ENCODE data around the gene LRRN2.
A peak's percentile ranks its signal among the peaks of the same experiment; 100 is the strongest.

Gene LRRN2

DNA sequence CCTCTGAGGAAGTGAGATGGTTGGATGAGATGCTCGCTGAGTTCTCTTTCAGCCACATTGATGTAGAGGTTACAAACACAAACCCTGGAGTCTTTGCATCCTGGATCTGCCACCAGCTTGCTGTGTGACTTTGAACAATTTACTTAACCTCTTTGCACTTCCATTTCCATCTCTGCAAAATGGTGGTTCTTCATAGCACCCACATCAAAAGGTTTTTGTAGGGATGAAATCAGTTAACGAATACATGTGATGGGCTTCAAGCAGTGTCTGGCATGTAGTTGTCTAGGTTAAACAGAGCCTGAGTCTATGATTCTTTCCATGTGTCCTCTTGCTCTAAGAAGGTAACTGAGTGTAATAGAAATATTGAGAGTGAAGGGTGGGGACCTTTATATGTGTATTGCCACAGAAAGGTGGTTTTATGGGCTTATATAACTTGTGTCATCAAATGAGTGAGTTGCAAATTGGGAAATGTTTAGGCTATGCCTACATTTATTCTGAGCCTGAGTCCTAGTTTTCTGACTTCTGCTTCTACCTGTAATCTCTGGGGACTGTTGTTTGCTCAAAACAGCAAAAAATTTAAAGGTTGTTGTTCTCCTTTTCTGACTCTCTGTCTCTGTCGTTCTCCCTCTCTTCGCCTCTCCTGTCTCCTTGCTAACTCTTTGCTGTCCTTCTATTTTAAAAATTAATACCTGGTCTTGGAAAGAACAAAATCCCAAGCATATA, 27.3 kb upstream of the LRRN2 start:
- no peak for DNase-seq (ENCODE audit: low spot score)

- DNase-seq (ENCODE audit: low spot score), result no peak
Measured at GRCh38 chr1:204711947-204712701, 26.6 kb upstream of the LRRN2 start.

DNA sequence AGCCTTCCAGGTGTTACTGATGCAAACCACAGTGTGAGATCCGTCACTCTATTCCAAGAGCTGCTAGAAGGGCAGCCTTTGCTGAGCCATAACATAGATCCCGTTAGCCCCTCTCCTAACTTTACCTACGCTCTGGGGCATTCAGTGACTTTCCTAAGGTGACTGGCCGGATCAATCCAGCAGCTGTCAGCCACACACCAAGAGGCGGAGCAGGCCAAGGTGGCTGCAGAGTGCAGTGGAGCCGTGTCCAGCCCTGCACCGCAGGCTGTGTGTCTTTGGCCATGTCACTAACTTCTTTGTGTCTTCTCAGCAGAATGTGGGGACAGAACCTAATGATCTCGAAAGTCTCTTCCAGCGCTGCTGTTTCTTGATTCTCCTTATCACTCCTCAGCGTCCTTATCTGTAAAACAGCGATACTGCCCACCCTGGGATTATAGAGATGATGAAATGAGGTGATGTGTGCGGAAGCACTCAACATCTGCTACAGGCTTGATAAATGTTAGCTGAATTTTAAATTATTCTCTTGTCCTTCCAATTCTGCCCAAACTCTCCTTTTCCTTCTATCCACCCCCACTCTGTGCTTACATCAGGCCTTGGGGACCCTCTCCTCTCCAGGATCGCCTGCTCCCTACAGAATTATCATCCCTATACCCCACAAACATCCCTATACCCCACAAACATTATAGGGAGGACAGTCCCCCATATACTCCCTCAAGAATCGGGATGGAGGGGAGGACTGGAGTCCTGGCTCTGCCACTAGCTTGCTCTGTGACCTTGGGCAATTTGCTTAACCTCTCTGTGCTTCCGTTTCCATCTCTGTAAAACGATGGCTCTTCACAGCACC, 25.8 kb upstream of the LRRN2 start:
- DNase-seq (ENCODE audit: low spot score), result no peak

- no peak for DNase-seq (ENCODE audit: low spot score)
Measured at GRCh38 chr1:204709960-204710912, 24.7 kb upstream of the LRRN2 start.

DNA sequence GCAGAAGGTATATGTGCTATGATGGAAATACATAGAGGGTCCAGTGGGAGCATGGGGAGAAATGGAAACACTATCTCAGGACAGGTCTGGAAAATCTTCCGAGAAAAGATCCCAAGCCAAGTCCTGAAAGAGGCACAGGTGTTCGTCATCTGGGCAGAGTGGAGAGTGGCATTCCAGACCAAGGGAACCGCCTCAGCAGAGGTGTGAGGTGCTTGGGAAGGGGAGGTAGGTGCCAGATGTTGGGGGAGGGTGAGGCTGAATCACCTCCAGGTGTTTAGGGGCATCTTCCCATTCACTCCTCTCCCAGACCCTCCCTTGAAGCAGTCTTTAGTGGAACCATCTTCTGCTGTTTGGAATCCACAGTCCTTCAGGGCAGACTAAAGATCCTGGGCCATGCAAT, 23.5 kb upstream of the LRRN2 start:
- DNase-seq (ENCODE audit: low spot score), result no peak

- DNase-seq (ENCODE audit: low spot score), result peak; percentile 74
Measured at GRCh38 chr1:204706838-204707509, 21.4 kb upstream of the LRRN2 start.

GRCh38 chr1:204705888-204706837, 20.6 kb upstream of the LRRN2 start:
- DNase-seq (ENCODE audit: low spot score), result peak; percentile 80

DNA sequence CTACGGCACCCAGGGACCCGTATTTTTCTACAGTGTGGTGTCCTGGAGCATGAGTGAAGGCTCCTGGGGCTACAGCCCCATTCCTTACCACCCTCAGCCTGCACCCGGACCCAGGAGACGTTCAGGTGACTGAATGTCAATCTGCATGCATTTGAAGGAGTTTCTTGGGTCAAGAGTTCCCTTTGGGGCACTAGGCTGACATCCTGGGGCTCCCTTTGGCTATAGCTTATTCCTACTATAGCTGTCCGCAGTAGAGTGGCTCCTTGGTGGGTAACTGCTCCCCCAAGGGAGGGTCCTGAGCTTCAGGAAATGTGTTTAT, 19.9 kb upstream of the LRRN2 start:
- no peak for DNase-seq (ENCODE audit: low spot score)

DNA sequence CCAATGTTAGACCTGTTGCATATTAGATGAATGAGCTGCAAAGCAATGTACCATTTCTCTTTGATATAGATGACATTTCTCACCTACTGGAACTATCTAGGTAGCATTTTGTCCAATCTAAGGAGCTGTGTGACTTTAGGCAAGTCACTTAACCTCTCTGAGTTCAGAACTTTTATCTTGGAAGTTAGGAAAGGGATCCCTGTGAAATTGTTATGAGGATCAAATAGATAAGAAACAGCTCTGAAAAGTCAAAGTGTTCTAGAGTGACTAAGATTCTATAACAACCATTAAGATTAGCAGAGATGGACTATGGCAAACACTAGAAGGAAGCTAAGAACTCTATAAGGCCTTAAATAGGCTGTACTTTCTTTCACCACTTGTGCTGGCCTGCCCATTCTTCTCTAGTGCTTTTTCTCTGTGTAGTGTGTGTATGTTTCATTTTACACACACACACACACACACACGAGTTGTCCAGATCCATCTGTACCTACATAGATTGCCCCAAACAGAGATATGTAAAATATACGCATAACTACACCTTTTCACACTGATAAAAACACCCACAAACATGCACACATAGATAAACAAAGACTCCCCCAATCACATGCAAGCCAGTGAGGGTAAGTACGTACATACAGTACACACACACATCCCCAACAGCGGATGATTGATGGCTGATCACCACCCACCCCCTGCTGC, 19.4 kb upstream of the LRRN2 start:
- DNase-seq (ENCODE audit: low spot score), result no peak

DNA sequence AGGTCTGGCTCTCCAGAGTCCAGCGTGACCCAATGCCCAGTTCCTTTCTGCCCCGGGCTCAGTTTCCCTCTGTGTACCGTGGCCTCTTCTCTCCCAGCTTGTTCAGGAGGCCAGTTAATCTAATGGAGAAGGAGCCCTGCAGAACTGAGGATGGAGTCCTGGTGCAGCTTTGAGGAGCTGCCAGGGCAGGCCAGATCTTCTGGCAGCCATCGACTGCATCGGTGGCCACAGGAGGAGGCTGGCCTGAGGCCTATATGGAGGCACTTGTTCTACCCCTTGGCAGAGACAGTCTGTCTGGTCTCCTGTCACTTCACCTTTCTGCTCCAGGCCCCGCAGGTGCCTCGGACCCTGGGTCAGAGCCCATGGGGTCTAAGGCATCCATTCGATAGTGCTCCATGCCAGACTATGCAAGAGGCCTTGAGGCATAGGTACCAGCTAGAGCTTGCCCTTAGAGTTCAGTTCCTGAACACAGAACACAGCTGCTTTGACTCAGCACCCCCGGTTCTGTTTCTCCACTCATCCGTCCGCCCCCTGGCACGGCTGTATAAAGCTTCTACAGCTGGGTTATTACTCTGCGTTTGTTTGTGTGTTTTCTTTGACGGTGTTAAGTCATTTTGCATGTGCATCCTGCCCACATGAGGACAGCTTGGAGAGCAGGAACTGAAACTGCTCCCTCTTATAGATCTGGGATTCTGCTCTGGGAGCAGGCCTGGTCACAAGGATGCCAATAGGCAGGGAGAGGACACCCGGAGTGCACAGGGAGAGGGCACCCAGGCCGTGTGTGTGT, 18.5 kb upstream of the LRRN2 start:
- peak; percentile 51 for DNase-seq (ENCODE audit: low spot score)

DNA sequence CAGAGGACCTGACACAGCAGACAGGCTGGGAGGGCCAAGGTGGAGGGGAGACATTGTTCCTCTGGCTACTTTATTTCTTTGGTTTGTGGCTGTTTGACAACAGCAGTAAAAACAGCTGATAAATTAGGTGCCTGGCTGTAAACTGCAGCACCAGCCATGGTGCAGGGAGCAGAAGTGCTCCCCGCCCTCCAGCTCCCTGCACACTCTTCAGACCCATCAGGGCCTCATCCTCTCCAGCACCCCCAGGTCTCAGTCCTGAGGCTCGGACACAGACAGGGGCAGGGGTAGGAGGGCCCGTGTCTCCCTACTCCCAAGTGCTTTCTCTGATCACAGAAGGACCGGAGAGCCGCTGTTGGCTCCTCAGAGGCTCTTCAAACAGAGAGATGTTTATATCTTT, 17.7 kb upstream of the LRRN2 start:
- DNase-seq (ENCODE audit: low spot score), result no peak

DNA sequence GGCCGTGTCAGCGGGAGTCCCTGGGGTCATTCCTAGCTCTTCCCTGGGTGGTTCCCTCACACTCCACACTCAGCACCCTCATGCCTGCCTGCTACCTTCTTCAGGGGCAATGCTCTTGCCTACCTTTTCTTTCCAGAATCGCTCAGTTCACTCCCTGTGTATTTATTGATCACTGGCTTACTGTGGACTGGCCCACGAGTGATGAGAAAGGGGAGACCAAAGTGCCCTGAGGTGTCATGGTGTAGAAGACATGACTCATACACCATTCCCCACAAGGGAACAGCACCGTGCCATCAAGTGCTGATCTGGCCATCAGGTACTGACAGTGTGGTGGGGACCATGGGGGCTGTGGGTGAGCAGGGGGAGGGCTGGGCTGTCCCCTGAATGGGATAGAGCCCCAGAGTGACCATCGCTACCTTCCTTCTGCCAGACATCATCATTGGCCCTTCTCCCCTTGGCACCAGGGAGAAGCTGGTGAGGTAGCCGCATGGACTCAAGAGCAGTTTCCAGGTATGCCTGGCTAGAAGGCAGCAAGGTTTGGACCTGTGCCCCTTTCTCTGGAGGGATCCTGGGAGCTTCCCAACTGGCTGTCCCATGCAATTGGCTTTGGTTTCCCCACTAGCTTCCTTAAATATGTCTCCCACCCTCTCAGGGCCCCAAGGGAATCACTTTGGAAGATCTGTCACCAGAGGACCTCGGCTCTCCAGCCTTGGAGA, 17.2 kb upstream of the LRRN2 start:
- DNase-seq (ENCODE audit: low spot score), result peak; percentile 70

- DNase-seq (ENCODE audit: low spot score), result no peak
Measured at GRCh38 chr1:204701229-204701628, 15.7 kb upstream of the LRRN2 start.

- peak; percentile 29 for DNase-seq (ENCODE audit: low spot score)
Measured at GRCh38 chr1:204697893-204698292, 12.4 kb upstream of the LRRN2 start.

- DNase-seq (ENCODE audit: low spot score), result no peak
Measured at GRCh38 chr1:204696606-204697005, 11.1 kb upstream of the LRRN2 start.

DNA sequence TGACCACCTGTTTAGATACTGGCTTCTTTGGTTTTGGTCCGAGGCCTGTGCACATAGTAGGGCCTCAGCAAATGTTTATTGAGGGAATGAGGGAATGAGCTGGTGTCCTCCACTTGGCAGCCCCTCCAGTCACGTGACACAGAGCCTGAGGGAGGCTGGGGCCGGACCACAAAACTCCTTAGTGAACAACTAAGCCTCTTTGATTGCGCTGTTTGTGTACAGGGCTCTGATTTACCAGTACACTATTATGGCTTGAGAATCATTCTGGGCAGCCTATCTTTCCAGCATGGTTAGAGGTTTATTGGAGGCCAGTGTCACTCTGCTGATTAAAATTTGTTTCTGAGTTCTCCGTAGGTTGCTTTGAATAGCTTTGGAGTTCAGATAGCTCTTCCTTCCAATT, 10.2 kb upstream of the LRRN2 start:
- no peak for DNase-seq (ENCODE audit: low spot score)

- no peak for DNase-seq (ENCODE audit: low spot score)
Measured at GRCh38 chr1:204694145-204694544, 8.6 kb upstream of the LRRN2 start.

DNA sequence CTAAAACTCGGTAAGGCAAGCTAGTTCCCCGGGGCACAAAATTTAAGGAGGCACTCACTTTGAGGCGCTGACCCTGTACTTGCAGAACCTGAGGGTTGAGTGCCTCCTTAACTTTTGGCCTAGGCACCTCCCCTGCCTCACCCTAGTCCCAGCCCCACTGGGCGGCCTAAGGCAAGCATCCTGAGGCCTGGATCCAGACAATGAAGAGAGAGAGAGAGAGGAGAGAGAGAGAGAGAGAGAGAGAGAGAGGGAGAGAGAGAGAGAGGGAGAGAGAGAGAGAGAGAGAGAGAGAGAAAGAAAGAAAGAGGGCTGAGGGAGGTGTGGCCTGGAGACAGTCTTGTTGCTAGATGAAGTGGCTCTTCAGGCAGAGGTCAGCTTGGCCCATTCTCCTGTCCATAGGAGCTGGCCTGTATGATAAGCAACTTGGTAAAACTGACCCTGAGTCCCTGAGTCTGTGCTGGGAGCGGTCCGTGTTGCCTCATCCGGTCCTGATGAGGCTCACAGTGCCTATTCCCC, 7.4 kb upstream of the LRRN2 start:
- no peak for DNase-seq (ENCODE audit: low spot score)

All from cerebellar cortex (tissue), 1 donor.